Measurements from ENCODE around the gene C5AR1. TPM values are rescaled to one million over a fixed set of nuclear protein-coding genes. Genes with fewer than 3 reads are reported as not detected.
"Not testable (repeated sequence)": the region's sequence is repeated elsewhere in the genome, so short reads cannot be mapped to it uniquely, and the experiment has no call there.

Gene C5AR1
- total RNA-seq, result 1 to 10 TPM in 2 of 4 donors, under 1 TPM in 1, not detected in 1; 0.70 to 5.0 (median 2.2) TPM

DNA sequence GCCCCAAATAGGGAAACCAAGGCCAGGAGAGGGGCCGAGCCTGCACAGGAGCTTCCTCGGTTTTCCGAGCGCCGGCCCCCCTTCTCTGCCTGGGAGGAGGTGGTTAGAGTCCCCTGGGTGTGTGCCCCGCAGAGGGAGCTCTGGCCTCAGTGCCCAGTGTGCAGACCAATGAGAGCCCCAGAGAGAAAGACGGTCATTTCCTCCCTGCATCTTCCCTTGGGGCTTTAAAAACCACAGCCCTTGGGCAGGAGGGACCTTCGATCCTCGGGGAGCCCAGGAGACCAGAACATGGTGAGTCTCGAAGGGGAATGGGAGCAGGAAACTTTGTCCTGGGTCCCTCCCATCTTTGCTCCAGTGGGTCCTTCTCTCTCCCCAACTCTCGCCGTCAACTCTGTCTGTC is at the start of gene C5AR1:
C5AR1 (plus strand) TSS at position 254 of the 400 bp plus-strand sequence; CDS start at position 289, 35 bp downstream.
- Histone ChIP-seq H3K4me1 (no peaks in the 10 kb centered on the region), H3K36me3 (no peaks in the 10 kb centered on the region), H3K9me3 (no peaks in the 10 kb centered on the region), H3K27ac (peak within 1 kb of the TSS in 2 of 4 donors; percentile 5 to 7), H3K27me3 (no peaks in the 10 kb centered on the region), H3K4me3 (peak within 1 kb of the TSS in 1 of 4 donors; percentile 4)
- peak in 1 of 3 donors; percentile 55 for DNase-seq
- TF ChIP-seq, protein P1, sequence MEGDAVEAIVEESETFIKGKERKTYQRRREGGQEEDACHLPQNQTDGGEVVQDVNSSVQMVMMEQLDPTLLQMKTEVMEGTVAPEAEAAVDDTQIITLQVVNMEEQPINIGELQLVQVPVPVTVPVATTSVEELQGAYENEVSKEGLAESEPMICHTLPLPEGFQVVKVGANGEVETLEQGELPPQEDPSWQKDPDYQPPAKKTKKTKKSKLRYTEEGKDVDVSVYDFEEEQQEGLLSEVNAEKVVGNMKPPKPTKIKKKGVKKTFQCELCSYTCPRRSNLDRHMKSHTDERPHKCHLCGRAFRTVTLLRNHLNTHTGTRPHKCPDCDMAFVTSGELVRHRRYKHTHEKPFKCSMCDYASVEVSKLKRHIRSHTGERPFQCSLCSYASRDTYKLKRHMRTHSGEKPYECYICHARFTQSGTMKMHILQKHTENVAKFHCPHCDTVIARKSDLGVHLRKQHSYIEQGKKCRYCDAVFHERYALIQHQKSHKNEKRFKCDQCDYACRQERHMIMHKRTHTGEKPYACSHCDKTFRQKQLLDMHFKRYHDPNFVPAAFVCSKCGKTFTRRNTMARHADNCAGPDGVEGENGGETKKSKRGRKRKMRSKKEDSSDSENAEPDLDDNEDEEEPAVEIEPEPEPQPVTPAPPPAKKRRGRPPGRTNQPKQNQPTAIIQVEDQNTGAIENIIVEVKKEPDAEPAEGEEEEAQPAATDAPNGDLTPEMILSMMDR (IDR thresholded peaks at IDR 0.05), result no peak
- no peak for TF ChIP-seq POLR2A (IDR thresholded peaks at IDR 0.05)

DNA sequence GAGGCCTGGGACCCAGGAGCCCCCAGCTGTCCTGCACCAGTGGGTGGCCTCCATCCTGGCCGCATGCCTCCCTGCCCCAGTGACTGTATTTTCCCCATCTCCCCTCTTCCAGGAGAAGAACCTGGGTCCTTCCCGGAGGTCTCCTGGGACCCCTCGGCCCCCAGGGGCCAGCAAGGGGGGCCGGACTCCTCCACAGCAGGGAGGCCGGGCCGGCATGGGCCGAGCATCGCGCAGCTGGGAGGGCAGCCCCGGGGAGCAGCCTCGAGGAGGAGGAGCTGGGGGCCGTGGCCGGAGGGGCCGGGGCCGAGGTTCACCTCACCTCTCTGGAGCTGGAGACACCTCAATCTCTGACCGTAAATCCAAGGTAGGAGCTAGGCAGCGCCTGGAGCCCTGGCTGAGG is 49.2 kb upstream of the C5AR1 start:
- DNase-seq, result no peak
- no peak overlapping the region for H3K27ac ChIP-seq
- TF ChIP-seq POLR2A (IDR thresholded peaks at IDR 0.05), result no peak
- TF ChIP-seq, protein P1 (IDR thresholded peaks at IDR 0.05), result no peak

GRCh38 chr19:47261946-47262793 is 47.5 kb upstream of the C5AR1 start:
- Histone ChIP-seq H3K27ac (peak overlapping the region in 2 of 4 donors; percentile 59 to 65), H3K36me3 (peaks cover 0 to 83% (median 0%) of the 10 kb centered on the region in 3 donors)

More for the DNA sequence above, 49.2 kb upstream of the C5AR1 start:
- H3K36me3 ChIP-seq, result peaks cover 0 to 68% (median 0%) of the 10 kb centered on the region in 3 donors
- no peak overlapping the region for H3K4me3 ChIP-seq
- no peaks in the 10 kb centered on the region for H3K27me3 ChIP-seq
- H3K4me1 ChIP-seq, result peaks cover 0 to 23% (median 6%) of the 10 kb centered on the region in 4 donors
- no peaks in the 10 kb centered on the region for H3K9me3 ChIP-seq

GRCh38 chr19:47264629-47265028 is 45.0 kb upstream of the C5AR1 start:
- no peaks in the 10 kb centered on the region for H3K9me3 ChIP-seq
- no peak overlapping the region for H3K27ac ChIP-seq
- TF ChIP-seq, protein P1 (IDR thresholded peaks at IDR 0.05), result no peak
- TF ChIP-seq POLR2A (IDR thresholded peaks at IDR 0.05), result no peak
- H3K4me3 ChIP-seq, result no peak overlapping the region
- no peaks in the 10 kb centered on the region for H3K27me3 ChIP-seq
- no peaks in the 10 kb centered on the region for H3K4me1 ChIP-seq
- no peak for DNase-seq
- H3K36me3 ChIP-seq, result peaks cover 0 to 83% (median 0%) of the 10 kb centered on the region in 3 donors

More at GRCh38 chr19:47261946-47262793, 47.5 kb upstream of the C5AR1 start:
- not testable (repeated sequence) for H3K27me3 ChIP-seq, H3K9me3 ChIP-seq, H3K4me3 ChIP-seq
- DNase-seq, result peak in 2 of 3 donors; percentile 82 to 87
- peaks cover 0 to 19% (median 6%) of the 10 kb centered on the region in 4 donors for H3K4me1 ChIP-seq

GRCh38 chr19:47266401-47266941 is 43.2 kb upstream of the C5AR1 start:
- Histone ChIP-seq H3K27me3 (no peaks in the 10 kb centered on the region), H3K4me1 (no peaks in the 10 kb centered on the region), H3K27ac (no peak overlapping the region), H3K9me3 (no peaks in the 10 kb centered on the region), H3K36me3 (peaks cover 0 to 80% (median 0%) of the 10 kb centered on the region in 3 donors), H3K4me3 (no peak overlapping the region)
- TF ChIP-seq, protein P1 (IDR thresholded peaks at IDR 0.05), result no peak
- no peak for TF ChIP-seq POLR2A (IDR thresholded peaks at IDR 0.05)
- DNase-seq, result no peak

- no peak overlapping the region for H3K27ac ChIP-seq
- TF ChIP-seq, protein P1 (IDR thresholded peaks at IDR 0.05), result no peak
- no peak for TF ChIP-seq POLR2A (IDR thresholded peaks at IDR 0.05)
- no peak for DNase-seq
- H3K4me1 ChIP-seq, result peaks cover 0 to under 1% (median 0%) of the 10 kb centered on the region in 4 donors
- peaks cover 0 to 74% (median 0%) of the 10 kb centered on the region in 3 donors for H3K36me3 ChIP-seq
- H3K27me3 ChIP-seq, result no peaks in the 10 kb centered on the region
- no peaks in the 10 kb centered on the region for H3K9me3 ChIP-seq
- H3K4me3 ChIP-seq, result no peak overlapping the region
These were observed 42.3 kb upstream of the C5AR1 start for GRCh38 chr19:47267350-47267759.

Measured in Peyer's patch (tissue), 4 donors.